ENCODE results near the gene CLDN6.

Gene CLDN6

DNA sequence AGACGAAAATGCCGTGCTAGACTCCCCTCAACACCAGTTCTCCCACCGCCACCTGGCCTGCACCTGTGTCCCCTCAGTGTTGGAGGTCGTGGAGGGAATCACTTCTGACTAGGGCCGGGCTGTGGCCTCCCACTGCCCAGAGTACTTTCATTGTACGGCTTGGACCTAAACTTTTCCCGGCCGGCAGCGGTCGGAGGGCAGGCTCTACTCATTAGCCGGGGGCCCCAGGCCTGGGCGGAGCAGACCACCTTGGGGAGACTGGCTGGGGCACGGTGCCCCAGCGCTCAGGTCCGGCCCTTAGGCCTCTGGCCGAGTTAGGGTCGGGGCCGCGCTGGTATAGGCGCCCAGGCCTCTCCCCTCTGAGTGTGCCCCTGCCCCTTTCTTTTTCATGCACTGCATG is 639 bp downstream of the CLDN6 start:
- Histone ChIP-seq H3K27me3 (ENCODE audit: insufficient read depth, low read length) (no peaks in the 10 kb centered on the region), H3K36me3 (ENCODE audit: control insufficient read depth in 1 of 2, insufficient read depth in 2 of 2, low read length in 2 of 2) (peaks cover 26 to 30% of the 10 kb centered on the region in 2 experiments), H2BK120ac (ENCODE audit: insufficient read depth, low read length, poor library complexity) (peak overlapping the region; percentile 86), H2BK5ac (ENCODE audit: low read depth, low read length, poor library complexity) (peak overlapping the region; percentile 63), H3K4me3 (ENCODE audit: low read depth, low read length) (peak overlapping the region; percentile 98), H2BK12ac (ENCODE audit: low read length) (peak overlapping the region; percentile 42), H3K9me3 (ENCODE audit: insufficient read depth, low read depth, low read length) (peaks cover 3% of the 10 kb centered on the region), H3K9ac (ENCODE audit: low read length) (peak overlapping the region; percentile 73), H3K14ac (ENCODE audit: low read length) (peak overlapping the region; percentile 85), H4K91ac (ENCODE audit: low read depth, low read length) (peak overlapping the region; percentile 97), H3K4me1 (ENCODE audit: control insufficient read depth in 1 of 2, insufficient read depth in 2 of 2, low read length in 2 of 2) (peaks cover 28 to 41% of the 10 kb centered on the region in 2 experiments), H3K18ac (ENCODE audit: low read length) (peak overlapping the region; percentile 92), H4K8ac (ENCODE audit: low read depth, low read length) (peak overlapping the region; percentile 57), H4K12ac (ENCODE audit: low read depth, low read length) (peak overlapping the region; percentile 13), H3K4ac (ENCODE audit: low read depth, low read length) (peak overlapping the region; percentile 93), H3K4me2 (ENCODE audit: low read length) (peak overlapping the region; percentile 66), H2AFZ (ENCODE audit: insufficient read depth, low read length, poor library complexity) (no peak overlapping the region), H3K23ac (ENCODE audit: low read length) (no peak overlapping the region), H3K79me1 (ENCODE audit: low read length) (peaks cover 34% of the 10 kb centered on the region), H2AK5ac (ENCODE audit: low read length) (peak overlapping the region; percentile 73), H3K79me2 (ENCODE audit: control insufficient read depth, insufficient read depth, low read length, poor library complexity) (peaks cover 31% of the 10 kb centered on the region), H3K27ac (ENCODE audit: low read depth, low read length) (peak overlapping the region; percentile 87)
- WGBS (ENCODE audit: extremely low coverage, insufficient coverage, insufficient read length) = no CpG with 5 or more reads among the region's 20 CpGs
- DNase-seq = no peak

DNA sequence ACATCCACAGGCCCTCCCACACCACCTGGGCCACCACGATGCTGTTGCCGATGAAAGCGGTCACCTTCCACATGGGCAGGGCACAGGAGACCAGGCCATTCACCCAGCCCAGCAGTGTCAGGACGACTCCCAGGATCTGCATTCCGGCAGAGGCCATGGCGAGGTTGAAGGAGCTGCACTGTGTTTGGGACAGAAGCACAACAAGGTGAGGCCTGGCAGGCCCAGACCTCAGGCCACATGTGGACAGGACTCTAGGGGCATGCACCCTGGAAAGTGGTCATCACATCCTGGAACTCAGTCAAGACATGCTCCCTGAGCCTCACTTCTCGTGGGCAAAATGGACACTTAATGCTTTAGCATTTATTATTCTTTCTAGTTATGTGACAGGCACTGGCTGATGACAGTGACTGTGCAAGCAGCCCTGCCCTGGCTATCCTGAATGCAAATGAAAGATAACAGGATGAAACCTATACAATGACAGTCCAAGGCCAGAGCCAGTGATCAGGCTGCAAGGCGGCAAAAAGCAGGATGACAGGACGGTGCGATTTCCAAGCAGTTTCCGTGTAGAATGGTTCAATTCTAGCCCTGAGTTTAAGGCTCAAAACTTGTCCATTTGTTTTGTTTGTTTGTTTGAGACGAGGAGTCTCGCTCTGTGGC is 2.0 kb downstream of the CLDN6 start:
- Histone ChIP-seq H3K27me3 (ENCODE audit: insufficient read depth, low read length) (no peaks in the 10 kb centered on the region), H3K9me3 (ENCODE audit: insufficient read depth, low read depth, low read length) (peaks cover 3% of the 10 kb centered on the region), H4K12ac (ENCODE audit: low read depth, low read length) (no peak overlapping the region), H3K14ac (ENCODE audit: low read length) (no peak overlapping the region), H3K18ac (ENCODE audit: low read length) (no peak overlapping the region), H3K4me2 (ENCODE audit: low read length) (peak overlapping the region; percentile 27), H3K4me3 (ENCODE audit: low read depth, low read length) (no peak overlapping the region), H3K36me3 (ENCODE audit: control insufficient read depth in 1 of 2, insufficient read depth in 2 of 2, low read length in 2 of 2) (peaks cover 18 to 23% of the 10 kb centered on the region in 2 experiments), H3K9ac (ENCODE audit: low read length) (no peak overlapping the region), H3K4ac (ENCODE audit: low read depth, low read length) (peak overlapping the region; percentile 0), H4K8ac (ENCODE audit: low read depth, low read length) (no peak overlapping the region), H2AFZ (ENCODE audit: insufficient read depth, low read length, poor library complexity) (no peak overlapping the region), H3K27ac (ENCODE audit: low read depth, low read length) (no peak overlapping the region), H3K23ac (ENCODE audit: low read length) (no peak overlapping the region), H2BK12ac (ENCODE audit: low read length) (no peak overlapping the region), H2BK5ac (ENCODE audit: low read depth, low read length, poor library complexity) (no peak overlapping the region), H2BK120ac (ENCODE audit: insufficient read depth, low read length, poor library complexity) (no peak overlapping the region), H3K79me2 (ENCODE audit: control insufficient read depth, insufficient read depth, low read length, poor library complexity) (peaks cover 25% of the 10 kb centered on the region), H2AK5ac (ENCODE audit: low read length) (no peak overlapping the region), H4K91ac (ENCODE audit: low read depth, low read length) (no peak overlapping the region), H3K4me1 (ENCODE audit: control insufficient read depth in 1 of 2, insufficient read depth in 2 of 2, low read length in 2 of 2) (peaks cover 32 to 50% of the 10 kb centered on the region in 2 experiments), H3K79me1 (ENCODE audit: low read length) (peaks cover 30% of the 10 kb centered on the region)
- no peak for DNase-seq
- no CpG with 5 or more reads among the region's 13 CpGs for WGBS (ENCODE audit: extremely low coverage, insufficient coverage, insufficient read length)

DNA sequence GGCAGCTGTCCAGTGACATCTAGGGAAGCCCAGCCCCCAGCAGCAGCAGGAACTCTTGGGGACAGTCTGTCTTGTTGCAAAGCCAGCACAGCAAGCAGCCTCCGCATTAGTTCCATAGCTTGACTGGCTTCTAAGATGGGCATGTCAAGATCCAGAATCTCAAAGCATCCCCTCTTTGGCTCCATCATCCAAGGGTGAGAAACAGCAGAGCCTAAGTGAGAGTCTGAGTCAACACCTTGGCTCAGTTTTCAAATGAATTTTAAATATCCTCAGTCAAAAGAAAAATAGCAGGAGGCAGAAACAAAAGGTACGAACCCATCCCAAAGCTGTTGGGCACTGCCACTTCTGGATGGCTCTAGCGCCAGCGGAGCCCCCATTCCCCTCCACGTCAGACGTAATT is 3.0 kb downstream of the CLDN6 start:
- peaks cover 22% of the 10 kb centered on the region for H3K79me2 ChIP-seq (ENCODE audit: control insufficient read depth, insufficient read depth, low read length, poor library complexity)
- H2AK5ac ChIP-seq (ENCODE audit: low read length) = no peak overlapping the region
- H3K4me3 ChIP-seq (ENCODE audit: low read depth, low read length) = no peak overlapping the region
- no peak overlapping the region for H2BK5ac ChIP-seq (ENCODE audit: low read depth, low read length, poor library complexity)
- no peak overlapping the region for H3K14ac ChIP-seq (ENCODE audit: low read length)
- H4K12ac ChIP-seq (ENCODE audit: low read depth, low read length) = no peak overlapping the region
- DNase-seq = no peak
- H3K9ac ChIP-seq (ENCODE audit: low read length) = no peak overlapping the region
- H3K36me3 ChIP-seq (ENCODE audit: control insufficient read depth in 1 of 2, insufficient read depth in 2 of 2, low read length in 2 of 2) = peaks cover 18 to 23% of the 10 kb centered on the region in 2 experiments
- WGBS (ENCODE audit: extremely low coverage, insufficient coverage, insufficient read length) = no CpG with 5 or more reads among the region's 6 CpGs
- no peak overlapping the region for H2BK120ac ChIP-seq (ENCODE audit: insufficient read depth, low read length, poor library complexity)
- H3K23ac ChIP-seq (ENCODE audit: low read length) = no peak overlapping the region
- no peak overlapping the region for H3K27ac ChIP-seq (ENCODE audit: low read depth, low read length)
- H3K9me3 ChIP-seq (ENCODE audit: insufficient read depth, low read depth, low read length) = peaks cover 3% of the 10 kb centered on the region
- no peak overlapping the region for H3K4me2 ChIP-seq (ENCODE audit: low read length)
- H3K4ac ChIP-seq (ENCODE audit: low read depth, low read length) = peak overlapping the region; percentile 9
- H3K27me3 ChIP-seq (ENCODE audit: insufficient read depth, low read length) = no peaks in the 10 kb centered on the region
- no peak overlapping the region for H3K18ac ChIP-seq (ENCODE audit: low read length)
- no peak overlapping the region for H2BK12ac ChIP-seq (ENCODE audit: low read length)
- no peak overlapping the region for H4K8ac ChIP-seq (ENCODE audit: low read depth, low read length)
- peaks cover 36 to 58% of the 10 kb centered on the region in 2 experiments for H3K4me1 ChIP-seq (ENCODE audit: control insufficient read depth in 1 of 2, insufficient read depth in 2 of 2, low read length in 2 of 2)
- H2AFZ ChIP-seq (ENCODE audit: insufficient read depth, low read length, poor library complexity) = no peak overlapping the region
- H3K79me1 ChIP-seq (ENCODE audit: low read length) = peaks cover 32% of the 10 kb centered on the region
- H4K91ac ChIP-seq (ENCODE audit: low read depth, low read length) = no peak overlapping the region

DNA sequence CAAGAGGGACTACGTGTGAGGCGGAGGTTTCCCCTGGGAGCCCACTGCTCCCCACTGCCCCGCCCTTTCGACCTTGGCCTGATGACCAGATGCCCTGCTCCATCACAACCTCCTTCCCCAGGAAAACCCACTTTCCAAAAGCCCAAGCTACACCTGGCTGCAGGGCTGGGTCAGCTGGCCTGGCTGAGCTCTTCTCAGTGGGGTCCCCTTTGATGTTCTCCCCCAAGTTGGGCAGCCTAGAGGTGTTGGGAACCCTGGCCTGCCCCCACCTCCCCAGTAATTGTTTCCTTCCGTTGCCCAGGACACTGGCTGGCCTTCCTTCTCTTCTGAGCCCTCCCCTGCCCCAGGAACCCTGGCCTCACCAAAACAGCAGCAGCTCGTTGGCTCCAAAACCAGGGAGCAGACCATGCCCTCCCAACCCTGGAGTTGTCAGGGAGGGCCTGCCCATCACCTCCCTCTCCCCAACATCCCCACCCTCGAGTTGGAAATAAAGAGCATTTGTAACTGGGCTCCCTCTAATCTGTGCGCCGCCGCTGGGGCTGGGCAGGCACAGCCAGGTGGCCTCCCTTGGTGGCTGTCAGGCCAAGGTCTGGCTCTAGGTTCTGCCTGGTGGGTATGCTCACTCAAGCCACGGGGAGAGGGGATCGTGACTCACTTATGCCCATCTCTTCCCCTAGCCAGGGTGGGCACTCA is 3.8 kb downstream of the CLDN6 start:
- peaks cover 18 to 23% of the 10 kb centered on the region in 2 experiments for H3K36me3 ChIP-seq (ENCODE audit: control insufficient read depth in 1 of 2, insufficient read depth in 2 of 2, low read length in 2 of 2)
- DNase-seq = no peak
- H3K27me3 ChIP-seq (ENCODE audit: insufficient read depth, low read length) = no peaks in the 10 kb centered on the region
- no peak overlapping the region for H2AK5ac ChIP-seq (ENCODE audit: low read length)
- H3K4me1 ChIP-seq (ENCODE audit: control insufficient read depth in 1 of 2, insufficient read depth in 2 of 2, low read length in 2 of 2) = peaks cover 34 to 56% of the 10 kb centered on the region in 2 experiments
- H3K4me2 ChIP-seq (ENCODE audit: low read length) = no peak overlapping the region
- H3K4me3 ChIP-seq (ENCODE audit: low read depth, low read length) = no peak overlapping the region
- no peak overlapping the region for H3K14ac ChIP-seq (ENCODE audit: low read length)
- no peak overlapping the region for H4K12ac ChIP-seq (ENCODE audit: low read depth, low read length)
- H3K79me1 ChIP-seq (ENCODE audit: low read length) = peaks cover 36% of the 10 kb centered on the region
- H3K23ac ChIP-seq (ENCODE audit: low read length) = no peak overlapping the region
- H2AFZ ChIP-seq (ENCODE audit: insufficient read depth, low read length, poor library complexity) = no peak overlapping the region
- no CpG with 5 or more reads among the region's 12 CpGs for WGBS (ENCODE audit: extremely low coverage, insufficient coverage, insufficient read length)
- H3K27ac ChIP-seq (ENCODE audit: low read depth, low read length) = no peak overlapping the region
- no peak overlapping the region for H2BK5ac ChIP-seq (ENCODE audit: low read depth, low read length, poor library complexity)
- H3K9ac ChIP-seq (ENCODE audit: low read length) = no peak overlapping the region
- peaks cover 3% of the 10 kb centered on the region for H3K9me3 ChIP-seq (ENCODE audit: insufficient read depth, low read depth, low read length)
- H3K79me2 ChIP-seq (ENCODE audit: control insufficient read depth, insufficient read depth, low read length, poor library complexity) = peaks cover 22% of the 10 kb centered on the region
- H2BK12ac ChIP-seq (ENCODE audit: low read length) = peak overlapping the region; percentile 9
- H3K18ac ChIP-seq (ENCODE audit: low read length) = peak overlapping the region; percentile 17
- no peak overlapping the region for H4K91ac ChIP-seq (ENCODE audit: low read depth, low read length)
- H2BK120ac ChIP-seq (ENCODE audit: insufficient read depth, low read length, poor library complexity) = no peak overlapping the region
- H4K8ac ChIP-seq (ENCODE audit: low read depth, low read length) = no peak overlapping the region
- H3K4ac ChIP-seq (ENCODE audit: low read depth, low read length) = no peak overlapping the region
